Osteoblast (primary cell): ENCODE data around the gene FBXL17. TPM values are rescaled to one million over a fixed set of nuclear protein-coding genes. Genes with fewer than 3 reads are reported as not detected.

Experiments used
- DNase-seq: peaks from one replicate; pipeline ENCODE4 v3.0.0; 2011; ENCODE audit warnings: low spot score, mixed read lengths; ENCODE audit not compliant: insufficient read length; ENCODE audit errors: missing footprints
- H2AFZ ChIP-seq: 2 replicates; pipeline ENCODE4 v1.6.0; 2011; ENCODE audit warnings: mild to moderate bottlenecking, low read length
- H3K27ac ChIP-seq: 2 replicates; pipeline ENCODE4 v1.5.1; 2011; ENCODE audit warnings: mild to moderate bottlenecking, low read depth, low read length, moderate library complexity
- H3K27me3 ChIP-seq: 2 replicates; pipeline ENCODE4 v1.6.0; 2012; ENCODE audit warnings: mild to moderate bottlenecking, control low read depth, inconsistent platforms, low read length, moderate library complexity; ENCODE audit not compliant: insufficient read depth
- H3K36me3 ChIP-seq: 2 replicates; pipeline ENCODE4 v1.5.1; 2011; ENCODE audit warnings: mild to moderate bottlenecking, low read length, control low read depth, moderate library complexity; ENCODE audit not compliant: insufficient read depth
- H3K4me1 ChIP-seq: 2 replicates; pipeline ENCODE4 v1.5.1; 2011; ENCODE audit warnings: mild to moderate bottlenecking, low read length, control low read depth, moderate library complexity; ENCODE audit not compliant: insufficient read depth
- H3K4me2 ChIP-seq: 2 replicates; pipeline ENCODE4 v1.6.0; 2011; ENCODE audit warnings: mild to moderate bottlenecking, low read length; ENCODE audit not compliant: insufficient read depth
- H3K4me3 ChIP-seq: fragments of 200-600 bp; sonication (generic); 3 replicates; pipeline ENCODE4 v1.5.1; 2012; ENCODE audit warnings: mild to moderate bottlenecking, low read length, inconsistent platforms; ENCODE audit not compliant: insufficient read depth
- H3K79me2 ChIP-seq: 2 replicates; pipeline ENCODE4 v1.6.0; 2012; ENCODE audit warnings: mild to moderate bottlenecking, low read length, control low read depth, inconsistent platforms; ENCODE audit not compliant: insufficient read depth
- H3K9me3 ChIP-seq: 2 replicates; pipeline ENCODE4 v1.5.1; 2011; ENCODE audit warnings: low read depth, low read length, control low read depth
- H4K20me1 ChIP-seq: 2 replicates; pipeline ENCODE4 v1.6.0; 2012; ENCODE audit warnings: mild to moderate bottlenecking, low read length, control low read depth; ENCODE audit not compliant: insufficient read depth
- CTCF ChIP-seq: IDR thresholded peaks from 2 replicates; pipeline ENCODE4 v1.5.1; 2011; ENCODE audit warnings: mild to moderate bottlenecking, low read depth, low read length, moderate library complexity; ENCODE audit errors: extremely low read depth
- total RNA-seq: library from RNA; depleted of rRNA; stranded (reverse); fragments of >200 nt; gene quantifications from 2 replicates; pipeline ENCODE4 v1.2.3, GENCODE V29; 2012

FBXL17 gene
- total RNA-seq, 1 donor: 19.5 TPM

GRCh38 chr5:107949688-107950341, 432.1 kb downstream of the FBXL17 start:
- no peak overlapping the region for H2AFZ ChIP-seq
- no peak for TF ChIP-seq CTCF
- no peaks in the 10 kb centered on the region for H3K79me2 ChIP-seq
- no peak for DNase-seq
- no peak overlapping the region for H3K27ac ChIP-seq
- no peaks in the 10 kb centered on the region for H3K27me3 ChIP-seq
- H3K36me3 ChIP-seq: no peaks in the 10 kb centered on the region
- no peaks in the 10 kb centered on the region for H4K20me1 ChIP-seq
- no peak overlapping the region for H3K4me2 ChIP-seq
- no peaks in the 10 kb centered on the region for H3K9me3 ChIP-seq
- no peaks in the 10 kb centered on the region for H3K4me1 ChIP-seq
- no peak overlapping the region for H3K4me3 ChIP-seq

- Histone ChIP-seq H3K4me1 (no peaks in the 10 kb centered on the region), H3K27me3 (no peaks in the 10 kb centered on the region), H3K79me2 (no peaks in the 10 kb centered on the region), H3K4me3 (no peak overlapping the region), H2AFZ (no peak overlapping the region), H3K4me2 (no peak overlapping the region), H4K20me1 (no peaks in the 10 kb centered on the region), H3K27ac (no peak overlapping the region), H3K36me3 (no peaks in the 10 kb centered on the region), H3K9me3 (no peaks in the 10 kb centered on the region)
- DNase-seq: no peak
- no peak for TF ChIP-seq CTCF
Measured at GRCh38 chr5:107948377-107948776, 433.5 kb downstream of the FBXL17 start.

GRCh38 chr5:107945061-107945460, 436.8 kb downstream of the FBXL17 start:
- no peak overlapping the region for H3K4me2 ChIP-seq
- H3K36me3 ChIP-seq: no peaks in the 10 kb centered on the region
- H4K20me1 ChIP-seq: no peaks in the 10 kb centered on the region
- DNase-seq: no peak
- no peak overlapping the region for H3K4me3 ChIP-seq
- no peaks in the 10 kb centered on the region for H3K79me2 ChIP-seq
- H3K27ac ChIP-seq: no peak overlapping the region
- H3K4me1 ChIP-seq: no peaks in the 10 kb centered on the region
- TF ChIP-seq CTCF: no peak
- H3K9me3 ChIP-seq: no peaks in the 10 kb centered on the region
- H2AFZ ChIP-seq: no peak overlapping the region
- H3K27me3 ChIP-seq: no peaks in the 10 kb centered on the region

GRCh38 chr5:107943923-107944322, 438.0 kb downstream of the FBXL17 start:
- H3K4me3 ChIP-seq: no peak overlapping the region
- H3K4me2 ChIP-seq: no peak overlapping the region
- H3K79me2 ChIP-seq: no peaks in the 10 kb centered on the region
- H3K36me3 ChIP-seq: no peaks in the 10 kb centered on the region
- no peak overlapping the region for H2AFZ ChIP-seq
- H3K27ac ChIP-seq: no peak overlapping the region
- H3K9me3 ChIP-seq: no peaks in the 10 kb centered on the region
- H4K20me1 ChIP-seq: no peaks in the 10 kb centered on the region
- no peak for DNase-seq
- no peaks in the 10 kb centered on the region for H3K4me1 ChIP-seq
- no peak for TF ChIP-seq CTCF
- no peaks in the 10 kb centered on the region for H3K27me3 ChIP-seq
